IMR-90 (cell line): Measurements from ENCODE around the gene MOCS1. TPM values are rescaled to one million over a fixed set of nuclear protein-coding genes. Genes with fewer than 3 reads are reported as not detected.

Experiments
- ATAC-seq: fragments of 200-7000 bp; cut with Tn5 transposase; 2 replicates; pipeline ENCODE4 v1.9.1; 2020; ENCODE audit warnings: low read depth, mild to moderate bottlenecking, moderate library complexity
- BruUV-seq: library from RNA; stranded (reverse); fragments of 400-500 nt; replicated peaks from 2 replicates; lab custom pipeline; 2021; lab: Mats Ljungman, UMichigan
- CTCF ChIA-PET: fragments of 300-600 bp; formaldehyde crosslinking; extraction: SDS; loops from one replicate; lab custom pipeline; 2021; ENCODE audit warnings: antibody characterized with exemption; lab: Yijun Ruan, JAX
- POLR2A ChIA-PET: fragments of 300-600 bp; sonication (Branson Sonifier 250); formaldehyde crosslinking; loops from one replicate; lab custom pipeline; 2022; ENCODE audit warnings: antibody characterized with exemption; ENCODE audit not compliant: unreplicated experiment; lab: Charles Lee
- DNase-seq: peaks from one replicate; pipeline ENCODE4 v3.0.0; 2013
- H2AFZ ChIP-seq: replicated peaks from 2 replicates; pipeline ENCODE3; 2013; ENCODE audit warnings: low read length, mild to moderate bottlenecking; ENCODE audit not compliant: poor library complexity
- H2AK5ac ChIP-seq: 2 replicates; pipeline ENCODE4 v1.6.1; 2013; ENCODE audit warnings: low read depth, low read length, inconsistent platforms
- H2AK9ac ChIP-seq: replicated peaks from 2 replicates; pipeline ENCODE3; 2013; ENCODE audit warnings: mild to moderate bottlenecking, low read depth, low read length, moderate library complexity; ENCODE audit not compliant: poor library complexity
- H2BK120ac ChIP-seq: 2 replicates; pipeline ENCODE4 v1.6.1; 2013; ENCODE audit warnings: low read depth, low read length, inconsistent platforms
- H2BK15ac ChIP-seq: 3 replicates; pipeline ENCODE4 v1.6.1; 2013; ENCODE audit warnings: low read depth, low read length, inconsistent platforms
- H2BK20ac ChIP-seq: 2 replicates; pipeline ENCODE4 v1.6.1; 2013; ENCODE audit warnings: low read depth, mild to moderate bottlenecking, inconsistent platforms, low read length, moderate library complexity
- H2BK5ac ChIP-seq: 2 replicates; pipeline ENCODE4 v1.6.1; 2013; ENCODE audit warnings: mild to moderate bottlenecking, low read depth, low read length, inconsistent platforms; ENCODE audit not compliant: poor library complexity, severe bottlenecking
- H3K14ac ChIP-seq: replicated peaks from 2 replicates; pipeline ENCODE4 v1.6.1; 2013; ENCODE audit warnings: low read depth, low read length, inconsistent platforms
- H3K18ac ChIP-seq: 2 replicates; pipeline ENCODE4 v1.6.1; 2013; ENCODE audit warnings: low read depth, low read length, control low read depth
- H3K23ac ChIP-seq: 2 replicates; pipeline ENCODE4 v1.6.1; 2013; ENCODE audit warnings: low read depth, low read length, inconsistent platforms
- H3K27ac ChIP-seq: 2 replicates; pipeline ENCODE4 v1.5.1; 2013; ENCODE audit warnings: mild to moderate bottlenecking, control low read depth, low read length; ENCODE audit not compliant: insufficient read depth
- H3K27me3 ChIP-seq: 2 replicates; pipeline ENCODE4 v1.6.1; 2013; ENCODE audit warnings: low read length; ENCODE audit not compliant: control insufficient read depth, insufficient read depth
- H3K36me3 ChIP-seq: 2 replicates; pipeline ENCODE4 v1.6.1; 2013; ENCODE audit warnings: low read length, mixed read lengths; ENCODE audit not compliant: control insufficient read depth, insufficient read depth
- H3K4ac ChIP-seq: 2 replicates; pipeline ENCODE4 v1.6.1; 2013; ENCODE audit warnings: low read depth, low read length, inconsistent platforms
- H3K4me1 ChIP-seq: 2 replicates; pipeline ENCODE4 v1.6.1; 2013; ENCODE audit warnings: low read length, mixed read lengths; ENCODE audit not compliant: control insufficient read depth, insufficient read depth
- H3K4me2 ChIP-seq: 2 replicates; pipeline ENCODE4 v1.6.1; 2013; ENCODE audit warnings: low read depth, mild to moderate bottlenecking, control low read depth, low read length, moderate library complexity
- H3K4me3 ChIP-seq: 2 replicates; pipeline ENCODE4 v1.5.1; 2013; ENCODE audit warnings: low read depth, mild to moderate bottlenecking, control low read depth, low read length, moderate library complexity; ENCODE audit not compliant: insufficient read depth
- H3K56ac ChIP-seq: 2 replicates; pipeline ENCODE4 v1.6.1; 2013; ENCODE audit warnings: low read length, inconsistent platforms; ENCODE audit not compliant: insufficient read depth; ENCODE audit errors: extremely low read depth
- H3K79me1 ChIP-seq, 2 experiments: 2 replicates each; pipeline ENCODE4 v1.6.1; 2013; ENCODE audit warnings: low read length in 2 of 2, inconsistent platforms in 1 of 2, low read depth in 1 of 2
- H3K9ac ChIP-seq: 2 replicates; pipeline ENCODE4 v1.6.1; 2013; ENCODE audit warnings: low read depth, low read length, control low read depth
- H3K9me1 ChIP-seq: 2 replicates; pipeline ENCODE4 v1.6.1; 2013; ENCODE audit warnings: low read length, inconsistent platforms; ENCODE audit not compliant: insufficient read depth
- H3K9me3 ChIP-seq: 2 replicates; pipeline ENCODE4 v1.6.1; 2013; ENCODE audit warnings: low read length; ENCODE audit not compliant: control insufficient read depth, insufficient read depth
- H4K20me1 ChIP-seq: 2 replicates; pipeline ENCODE4 v1.6.1; 2013; ENCODE audit warnings: low read length, inconsistent platforms; ENCODE audit not compliant: insufficient read depth
- H4K5ac ChIP-seq: 2 replicates; pipeline ENCODE4 v1.6.1; 2013; ENCODE audit warnings: mild to moderate bottlenecking, low read depth, low read length, control low read depth
- H4K8ac ChIP-seq, 2 experiments: 2 replicates each; pipeline ENCODE4 v1.6.1; 2013; ENCODE audit warnings: low read depth in 2 of 2, low read length in 2 of 2, control low read depth in 1 of 2, inconsistent platforms in 1 of 2
- H4K91ac ChIP-seq: 2 replicates; pipeline ENCODE4 v1.6.1; 2013; ENCODE audit warnings: low read depth, low read length, inconsistent platforms; ENCODE audit not compliant: insufficient read depth
- CTCF ChIP-seq: conservative IDR thresholded peaks from 2 replicates; pipeline ENCODE4 v1.5.1; 2012; ENCODE audit warnings: mild to moderate bottlenecking, low read depth, low read length, improper control_type of control experiment
- ELK1 ChIP-seq: fragments of 150-350 bp; IDR thresholded peaks from 2 replicates; pipeline ENCODE4 v1.6.1; 2016; ENCODE audit warnings: low read depth, mild to moderate bottlenecking, low read length, moderate library complexity, borderline replicate concordance
- FOS ChIP-seq: fragments of 150-350 bp; IDR thresholded peaks from 2 replicates; pipeline ENCODE4 v1.6.1; 2016; ENCODE audit warnings: low read depth, low read length
- MAFK ChIP-seq: IDR thresholded peaks from 2 replicates; pipeline ENCODE4 v1.6.1; 2012; ENCODE audit warnings: low read depth, low read length, improper control_type of control experiment
- MAZ ChIP-seq: IDR thresholded peaks from 2 replicates; pipeline ENCODE4 v1.6.1; 2012; ENCODE audit warnings: low read depth, mild to moderate bottlenecking, low read length, improper control_type of control experiment, moderate library complexity, borderline replicate concordance
- NFE2L2 ChIP-seq: fragments of 150-350 bp; IDR thresholded peaks from 2 replicates; pipeline ENCODE4 v1.6.1; 2016; ENCODE audit warnings: low read depth, mild to moderate bottlenecking, low read length
- RFX5 ChIP-seq: IDR thresholded peaks from 2 replicates; pipeline ENCODE4 v1.8.0; 2012; ENCODE audit warnings: low read depth, mild to moderate bottlenecking, low read length, moderate library complexity
- USF2 ChIP-seq: fragments of 150-350 bp; IDR thresholded peaks from 2 replicates; pipeline ENCODE4 v1.6.1; 2017; ENCODE audit warnings: mild to moderate bottlenecking, antibody characterized with exemption, low read length, low read depth
- WGBS, 2 experiments: methylation state at CpG; one replicate each; pipeline versions ENCODE4 v1.1.5 to v1.1.7; 2013; ENCODE audit warnings: missing lambda C conversion rate in 2 of 2; ENCODE audit not compliant: insufficient read length in 1 of 2; ENCODE audit errors: extremely low coverage in 2 of 2; 5-methylcytosine and 5-hydroxymethylcytosine counted together
- dilution Hi-C: fragments of 300-500 bp; cut with HindIII; formaldehyde crosslinking; loops from one replicate; pipeline ENCODE4 v1.14.3; 2018; ENCODE audit warnings: low sequenced_read_pairs; ENCODE audit not compliant: unreplicated experiment
- in situ Hi-C: fragments of 300-500 bp; cut with MboI; formaldehyde crosslinking; loops from 3 replicates; pipeline ENCODE4 v1.14.3; 2019; ENCODE audit warnings: low sequenced_read_pairs, inconsistent platforms, mixed read lengths
- intact Hi-C: fragments of 100-400 bp; cut with micrococcal nuclease; formaldehyde crosslinking; loops from 2 replicates; pipeline ENCODE4 v1.10.0; 2022
- polyA plus RNA-seq, 3 experiments: library from polyadenylated mRNA; depleted of rRNA; stranded (reverse); fragments of >200 nt; gene quantifications; 2 replicates each; pipeline ENCODE4 v1.2.3, GENCODE V29; 2012; ENCODE audit warnings: low replicate concordance in 1 of 3
- total RNA-seq: library from RNA; depleted of rRNA; stranded (reverse); fragments of >200 nt; gene quantifications from 2 replicates; pipeline ENCODE4 v1.2.3, GENCODE V29; 2012

MOCS1 gene
- total and polyA plus RNA-seq, 2 of the 4 experiments (the other 2 are of a cell fraction) = 5.5 to 9.5 TPM

- Histone ChIP-seq H2BK20ac (no peak overlapping the region), H2BK5ac (no peak overlapping the region), H3K56ac (no peak overlapping the region), H3K4ac (no peak overlapping the region), H3K4me3 (no peak overlapping the region), H4K5ac (no peak overlapping the region), H3K9me1 (no peaks in the 10 kb centered on the region; the same call in 1 of the 2 replicates), H2AK5ac (no peak overlapping the region), H3K9me3 (no peaks in the 10 kb centered on the region), H4K8ac (no peak overlapping the region), H3K27ac (no peak overlapping the region), H3K4me2 (no peak overlapping the region), H4K91ac (no peak overlapping the region), H3K4me1 (peaks cover 5% of the 10 kb centered on the region), H3K36me3 (peaks cover 35% of the 10 kb centered on the region), H2BK15ac (no peak overlapping the region), H3K18ac (no peak overlapping the region), H3K23ac (no peak overlapping the region), H2AFZ (no peak overlapping the region), H3K27me3 (no peaks in the 10 kb centered on the region), H2AK9ac (no peak overlapping the region), H4K20me1 (no peaks in the 10 kb centered on the region), H2BK120ac (no peak overlapping the region), H3K9ac (no peak overlapping the region), H3K79me1 (peaks cover 11 to 19% of the 10 kb centered on the region in 2 experiments; a peak in 2 of 4 replicates), H3K14ac (no peak overlapping the region)
- in situ Hi-C loops = no loop called here
- no peak for ATAC-seq
- no CpG with 5 or more reads among the region's 3 CpGs for WGBS, 2 experiments
- dilution Hi-C loops = no loop called here
- CTCF ChIA-PET = no interaction called here
- no peak for TF ChIP-seq MAZ
- no peak for TF ChIP-seq FOS
- TF ChIP-seq NFE2L2 = no peak
- no peak for TF ChIP-seq RFX5
- TF ChIP-seq CTCF = no peak
- no peak for TF ChIP-seq ELK1
- no peak for TF ChIP-seq USF2
- TF ChIP-seq MAFK = no peak
- BruUV-seq = no TSS peak
- intact Hi-C loops = no loop called here
- POLR2A ChIA-PET = no interaction called here
- no peak for DNase-seq
Measured at GRCh38 chr6:39925931-39926290, 8.4 kb downstream of the MOCS1 start.
